ENCODE data around the gene TSR1. TPM values are rescaled to one million over a fixed set of nuclear protein-coding genes. Genes with fewer than 3 reads are reported as not detected.

The TSR1 gene
- total RNA-seq, 4 donors from 2014 or later = 3.0 to 18.9 (median 14.4) TPM

DNA sequence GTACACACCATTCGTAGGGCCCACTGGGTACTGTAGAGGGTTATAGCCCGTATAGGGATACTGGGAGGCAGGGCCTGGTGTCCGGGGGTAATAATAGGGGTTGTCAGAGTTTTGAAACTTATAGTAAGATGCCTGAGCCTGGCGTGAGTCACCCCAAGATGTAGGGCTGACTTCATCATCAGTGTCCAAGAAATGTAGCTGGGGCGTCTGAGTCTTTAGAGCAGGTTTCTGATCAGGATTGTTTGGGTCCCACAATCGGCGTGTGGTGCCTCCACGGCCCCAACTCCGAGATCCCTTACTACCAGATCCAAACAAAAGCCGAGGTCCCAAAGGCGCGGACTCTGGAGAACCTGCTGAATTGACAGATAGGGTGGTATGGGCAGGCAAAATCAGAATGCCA, 37.1 kb downstream of the TSR1 start:
- Histone ChIP-seq H3K36me3 (peaks cover 0 to 29% (median 7%) of the 10 kb centered on the region in 4 donors), H3K27me3 (no peaks in the 10 kb centered on the region), H3K4me1 (peaks cover 8 to 19% (median 14%) of the 10 kb centered on the region in 4 donors), H3K4me3 (no peak overlapping the region), H3K9me3 (no peaks in the 10 kb centered on the region), H3K27ac (no peak overlapping the region)
- intact Hi-C loops (cut with DNase I; ENCODE audit: low total_unique reads) (no loop called here), in situ Hi-C loops (cut with MboI; ENCODE audit: low pct_ligation_motif_present in 1 of 4, low pct_unique_long_range_greater_than_20kb in 1 of 4, low sequenced_read_pairs in 3 of 4) (loop anchor here in 1 of 4 donors (25.0 kb wide), 1 partner anchor 412 kb away; no protein-coding TSS in a partner anchor)
- no peak for DNase-seq
- 97% methylated on average over 12 of the region's 12 CpGs for WGBS, 2 donors (ENCODE audit: low coverage in 1 of 2)
- TF ChIP-seq, protein P1, sequence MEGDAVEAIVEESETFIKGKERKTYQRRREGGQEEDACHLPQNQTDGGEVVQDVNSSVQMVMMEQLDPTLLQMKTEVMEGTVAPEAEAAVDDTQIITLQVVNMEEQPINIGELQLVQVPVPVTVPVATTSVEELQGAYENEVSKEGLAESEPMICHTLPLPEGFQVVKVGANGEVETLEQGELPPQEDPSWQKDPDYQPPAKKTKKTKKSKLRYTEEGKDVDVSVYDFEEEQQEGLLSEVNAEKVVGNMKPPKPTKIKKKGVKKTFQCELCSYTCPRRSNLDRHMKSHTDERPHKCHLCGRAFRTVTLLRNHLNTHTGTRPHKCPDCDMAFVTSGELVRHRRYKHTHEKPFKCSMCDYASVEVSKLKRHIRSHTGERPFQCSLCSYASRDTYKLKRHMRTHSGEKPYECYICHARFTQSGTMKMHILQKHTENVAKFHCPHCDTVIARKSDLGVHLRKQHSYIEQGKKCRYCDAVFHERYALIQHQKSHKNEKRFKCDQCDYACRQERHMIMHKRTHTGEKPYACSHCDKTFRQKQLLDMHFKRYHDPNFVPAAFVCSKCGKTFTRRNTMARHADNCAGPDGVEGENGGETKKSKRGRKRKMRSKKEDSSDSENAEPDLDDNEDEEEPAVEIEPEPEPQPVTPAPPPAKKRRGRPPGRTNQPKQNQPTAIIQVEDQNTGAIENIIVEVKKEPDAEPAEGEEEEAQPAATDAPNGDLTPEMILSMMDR (IDR thresholded peaks at IDR 0.05) = no peak
- TF ChIP-seq EP300 (IDR thresholded peaks at IDR 0.05; ENCODE audit: low read depth) = no peak
- no peak for TF ChIP-seq POLR2A (IDR thresholded peaks at IDR 0.05)
- TF ChIP-seq POLR2AphosphoS5 (IDR thresholded peaks at IDR 0.05) = no peak

GRCh38 chr17:2297023-2297422, 39.2 kb downstream of the TSR1 start:
- TF ChIP-seq POLR2AphosphoS5 (IDR thresholded peaks at IDR 0.05) = no peak
- TF ChIP-seq, protein P1 (IDR thresholded peaks at IDR 0.05) = no peak
- no peak for TF ChIP-seq EP300 (IDR thresholded peaks at IDR 0.05; ENCODE audit: low read depth)
- TF ChIP-seq POLR2A (IDR thresholded peaks at IDR 0.05) = no peak
- peaks cover 3 to 11% (median 5%) of the 10 kb centered on the region in 4 donors for H3K4me1 ChIP-seq
- no peak overlapping the region for H3K4me3 ChIP-seq
- peaks cover 0 to 42% (median 10%) of the 10 kb centered on the region in 4 donors for H3K36me3 ChIP-seq
- WGBS, 2 donors (ENCODE audit: low coverage in 1 of 2) = 91 to 94% methylated on average over 4 to 5 of the region's 5 CpGs
- intact Hi-C loops (cut with DNase I; ENCODE audit: low total_unique reads) (no loop called here), in situ Hi-C loops (cut with MboI; ENCODE audit: low pct_ligation_motif_present in 1 of 4, low pct_unique_long_range_greater_than_20kb in 1 of 4, low sequenced_read_pairs in 3 of 4) (loop anchor here in 1 of 4 donors (25.0 kb wide), 1 partner anchor 410 kb away; no protein-coding TSS in a partner anchor)
- no peaks in the 10 kb centered on the region for H3K9me3 ChIP-seq
- H3K27ac ChIP-seq = no peak overlapping the region
- no peak for DNase-seq
- no peaks in the 10 kb centered on the region for H3K27me3 ChIP-seq

DNA sequence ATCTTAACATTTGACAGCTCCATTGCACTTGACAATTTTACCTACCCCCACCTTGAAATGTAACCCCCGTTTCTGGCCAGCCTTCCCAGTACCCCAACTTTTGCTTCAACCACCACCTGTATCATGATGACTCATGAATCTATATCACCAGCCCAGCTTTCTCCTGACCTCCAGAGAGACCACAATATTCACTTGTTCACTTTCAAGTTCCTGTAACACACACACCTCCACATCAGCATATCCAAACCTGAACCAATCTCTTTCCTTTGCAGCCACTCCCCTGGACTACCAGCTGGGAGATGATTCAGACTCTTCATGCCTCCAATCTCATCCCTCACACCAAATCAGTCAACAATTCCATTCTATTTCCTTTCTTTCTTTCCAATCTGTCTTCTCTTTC, 40.7 kb downstream of the TSR1 start:
- Histone ChIP-seq H3K9me3 (no peaks in the 10 kb centered on the region), H3K36me3 (peaks cover 0 to 48% (median 14%) of the 10 kb centered on the region in 4 donors), H3K4me3 (no peak overlapping the region), H3K4me1 (no peaks in the 10 kb centered on the region), H3K27ac (no peak overlapping the region), H3K27me3 (no peaks in the 10 kb centered on the region)
- no peak for TF ChIP-seq POLR2AphosphoS5 (IDR thresholded peaks at IDR 0.05)
- TF ChIP-seq EP300 (IDR thresholded peaks at IDR 0.05; ENCODE audit: low read depth) = no peak
- no peak for TF ChIP-seq POLR2A (IDR thresholded peaks at IDR 0.05)
- TF ChIP-seq, protein P1 (IDR thresholded peaks at IDR 0.05) = no peak
- DNase-seq = no peak
- intact Hi-C loops (cut with DNase I; ENCODE audit: low total_unique reads) (no loop called here), in situ Hi-C loops (cut with MboI; ENCODE audit: low pct_ligation_motif_present in 1 of 4, low pct_unique_long_range_greater_than_20kb in 1 of 4, low sequenced_read_pairs in 3 of 4) (loop anchor here in 1 of 4 donors (25.0 kb wide), 1 partner anchor 408 kb away; no protein-coding TSS in a partner anchor)
- 70 to 100% methylated on average over 1 of the region's 1 CpG for WGBS, 2 donors (ENCODE audit: low coverage in 1 of 2)

DNA sequence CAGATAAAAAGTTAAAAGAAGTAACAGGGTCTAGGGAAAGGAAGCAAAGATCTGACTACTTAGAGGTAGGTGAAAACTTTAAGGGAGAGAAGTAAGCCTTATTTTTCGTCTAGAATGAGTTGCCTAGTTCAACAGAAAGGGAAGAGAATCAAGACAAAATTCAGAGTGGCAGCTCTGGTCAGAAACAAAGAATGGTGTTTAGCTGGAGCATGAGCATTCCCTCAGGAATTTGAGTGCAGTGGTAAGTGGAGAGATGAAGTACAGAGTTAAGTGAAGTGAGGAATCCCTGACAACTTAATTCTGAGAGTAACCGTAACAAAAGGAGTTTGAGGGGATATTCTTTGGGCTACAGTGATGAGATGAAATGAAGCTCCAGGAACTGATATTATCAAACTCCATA, 44.2 kb downstream of the TSR1 start:
- Histone ChIP-seq H3K4me1 (no peaks in the 10 kb centered on the region), H3K4me3 (no peak overlapping the region), H3K9me3 (no peaks in the 10 kb centered on the region), H3K27ac (no peak overlapping the region), H3K27me3 (no peaks in the 10 kb centered on the region), H3K36me3 (peaks cover 0 to 50% (median 16%) of the 10 kb centered on the region in 4 donors)
- intact Hi-C loops (cut with DNase I; ENCODE audit: low total_unique reads) (no loop called here), in situ Hi-C loops (cut with MboI; ENCODE audit: low pct_ligation_motif_present in 1 of 4, low pct_unique_long_range_greater_than_20kb in 1 of 4, low sequenced_read_pairs in 3 of 4) (loop anchor here in 1 of 4 donors (25.0 kb wide), 1 partner anchor 405 kb away; no protein-coding TSS in a partner anchor)
- no peak for DNase-seq
- 66 to 91% methylated on average over 2 of the region's 2 CpGs for WGBS, 2 donors (ENCODE audit: low coverage in 1 of 2)
- TF ChIP-seq POLR2AphosphoS5 (IDR thresholded peaks at IDR 0.05) (no peak), POLR2A (IDR thresholded peaks at IDR 0.05) (no peak), EP300 (IDR thresholded peaks at IDR 0.05; ENCODE audit: low read depth) (no peak)
- TF ChIP-seq, protein P1 (IDR thresholded peaks at IDR 0.05) = no peak
